ENCODE measurements around the gene ZNF878.

Gene ZNF878

GRCh38 chr19:12077375-12077774 is 24.6 kb upstream of the ZNF878 start:
- TF ChIP-seq FOXP2 (optimal IDR thresholded peaks at IDR 0.05; ENCODE audit: borderline replicate concordance, extremely low read depth, extremely low read length, insufficient read depth), result no peak
- no peak for TF ChIP-seq POLR2AphosphoS5 (IDR thresholded peaks at IDR 0.05; ENCODE audit: low read depth, low read length)
- TF ChIP-seq REST (IDR thresholded peaks at IDR 0.05; ENCODE audit: insufficient read depth in 1 of 2, low read depth in 2 of 2, low read length in 2 of 2), result no peak
- TF ChIP-seq SIN3A (IDR thresholded peaks at IDR 0.05; ENCODE audit: borderline replicate concordance, insufficient read depth, low read length), result no peak
- TF ChIP-seq TAF1 (IDR thresholded peaks at IDR 0.05; ENCODE audit: borderline replicate concordance, insufficient read depth, low read length), result no peak

- TF ChIP-seq POLR2AphosphoS5 (IDR thresholded peaks at IDR 0.05; ENCODE audit: low read depth, low read length), result no peak
- TF ChIP-seq SIN3A (IDR thresholded peaks at IDR 0.05; ENCODE audit: borderline replicate concordance, insufficient read depth, low read length), result no peak
- no peak for TF ChIP-seq REST (IDR thresholded peaks at IDR 0.05; ENCODE audit: insufficient read depth in 1 of 2, low read depth in 2 of 2, low read length in 2 of 2)
Measured at GRCh38 chr19:12075538-12076139, 22.9 kb upstream of the ZNF878 start.

- TF ChIP-seq POLR2AphosphoS5 (IDR thresholded peaks at IDR 0.05; ENCODE audit: low read depth, low read length) (peak; percentile 64; the same call in 1 of the 2 replicates), SIN3A (IDR thresholded peaks at IDR 0.05; ENCODE audit: borderline replicate concordance, insufficient read depth, low read length) (no peak)
Measured at GRCh38 chr19:12064590-12065538, 12.1 kb upstream of the ZNF878 start, which contains the start of gene ZNF844. Gene ZNF844, plus strand, starts transcription at chr19:12064731. Its CDS starts 143 bp downstream, at chr19:12064874.

- TF ChIP-seq SIN3A (IDR thresholded peaks at IDR 0.05; ENCODE audit: borderline replicate concordance, insufficient read depth, low read length) (no peak), TAF1 (IDR thresholded peaks at IDR 0.05; ENCODE audit: borderline replicate concordance, insufficient read depth, low read length) (no peak), REST (IDR thresholded peaks at IDR 0.05; ENCODE audit: insufficient read depth in 1 of 2, low read depth in 2 of 2, low read length in 2 of 2) (no peak), POLR2AphosphoS5 (IDR thresholded peaks at IDR 0.05; ENCODE audit: low read depth, low read length) (no peak), FOXP2 (optimal IDR thresholded peaks at IDR 0.05; ENCODE audit: borderline replicate concordance, extremely low read depth, extremely low read length, insufficient read depth) (no peak)
Measured at GRCh38 chr19:12055784-12056183, 3.0 kb upstream of the ZNF878 start.

- TF ChIP-seq REST (IDR thresholded peaks at IDR 0.05; ENCODE audit: insufficient read depth in 1 of 2, low read depth in 2 of 2, low read length in 2 of 2), result no peak
- no peak for TF ChIP-seq POLR2AphosphoS5 (IDR thresholded peaks at IDR 0.05; ENCODE audit: low read depth, low read length)
- no peak for TF ChIP-seq FOXP2 (optimal IDR thresholded peaks at IDR 0.05; ENCODE audit: borderline replicate concordance, extremely low read depth, extremely low read length, insufficient read depth)
- no peak for TF ChIP-seq SIN3A (IDR thresholded peaks at IDR 0.05; ENCODE audit: borderline replicate concordance, insufficient read depth, low read length)
- TF ChIP-seq TAF1 (IDR thresholded peaks at IDR 0.05; ENCODE audit: borderline replicate concordance, insufficient read depth, low read length), result no peak
Measured at GRCh38 chr19:12052091-12052496, 667 bp downstream of the ZNF878 start.

All from PFSK-1 (cell line).